HG02623 (cell line): ENCODE data around the gene PBX1.

Source experiments
- ATAC-seq: cut with Tn5 transposase; IDR thresholded peaks from one replicate; pipeline ENCODE4 v1.9.1; 2021; ENCODE audit warnings: moderate library complexity; ENCODE audit not compliant: unreplicated experiment

Gene PBX1

DNA sequence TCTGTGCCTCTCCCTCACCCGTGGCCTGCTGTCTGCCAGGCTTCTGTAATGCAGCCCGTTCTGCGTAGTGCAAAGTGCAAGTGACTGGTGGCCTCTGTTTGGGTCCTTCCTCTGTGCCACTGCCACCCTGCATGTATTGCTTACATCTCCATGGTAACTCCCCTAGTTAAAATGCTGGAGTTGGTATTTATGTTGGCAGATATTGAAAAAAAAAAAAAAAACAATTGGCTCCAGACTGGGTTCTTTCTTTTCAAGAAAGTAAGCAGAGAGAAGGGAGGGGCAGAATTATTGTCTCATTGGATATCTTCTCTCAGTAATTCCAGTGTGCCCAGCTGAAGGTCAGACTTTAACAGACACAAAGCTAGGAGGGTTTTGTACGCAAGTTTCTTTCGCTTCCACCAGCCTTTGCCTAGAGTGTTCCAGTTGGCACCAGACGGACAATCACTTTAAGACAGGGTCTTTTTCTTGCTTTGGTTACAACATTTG lies 242.3 kb downstream of the PBX1 start:
- ATAC-seq = no peak

DNA sequence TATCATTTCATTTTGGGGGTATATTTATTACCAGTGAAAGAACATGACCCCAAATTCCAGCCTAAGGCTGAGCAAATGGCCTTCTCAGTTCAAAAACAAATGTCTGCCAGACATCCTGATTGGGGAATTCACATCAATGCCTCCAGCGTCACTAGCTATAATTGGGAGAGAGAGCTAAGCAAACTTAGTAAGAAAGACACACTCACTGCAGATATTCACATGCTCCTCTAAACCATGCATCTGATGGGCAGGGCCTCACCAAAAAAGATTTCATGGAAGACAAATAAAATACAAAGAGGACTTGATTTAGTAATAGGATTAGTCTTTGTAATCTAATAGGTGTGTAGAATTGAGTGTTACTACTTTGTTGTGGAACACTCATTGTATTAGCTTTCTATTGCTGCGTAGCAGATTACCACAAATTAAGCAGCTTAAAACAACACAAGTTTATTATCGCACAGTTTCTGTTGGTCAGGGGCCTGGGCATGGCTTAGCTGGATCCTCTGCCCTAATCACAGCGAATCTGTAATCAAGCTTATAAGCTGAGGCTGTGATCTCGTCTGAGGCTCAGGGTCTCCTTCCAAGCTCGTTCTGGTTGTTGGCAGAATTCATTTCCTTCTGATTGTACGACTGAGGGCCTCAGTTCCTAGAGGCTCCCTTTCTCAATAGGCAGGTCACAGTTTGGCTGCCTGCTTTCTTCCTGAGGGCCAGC lies 243.0 kb downstream of the PBX1 start:
- ATAC-seq = no peak

DNA sequence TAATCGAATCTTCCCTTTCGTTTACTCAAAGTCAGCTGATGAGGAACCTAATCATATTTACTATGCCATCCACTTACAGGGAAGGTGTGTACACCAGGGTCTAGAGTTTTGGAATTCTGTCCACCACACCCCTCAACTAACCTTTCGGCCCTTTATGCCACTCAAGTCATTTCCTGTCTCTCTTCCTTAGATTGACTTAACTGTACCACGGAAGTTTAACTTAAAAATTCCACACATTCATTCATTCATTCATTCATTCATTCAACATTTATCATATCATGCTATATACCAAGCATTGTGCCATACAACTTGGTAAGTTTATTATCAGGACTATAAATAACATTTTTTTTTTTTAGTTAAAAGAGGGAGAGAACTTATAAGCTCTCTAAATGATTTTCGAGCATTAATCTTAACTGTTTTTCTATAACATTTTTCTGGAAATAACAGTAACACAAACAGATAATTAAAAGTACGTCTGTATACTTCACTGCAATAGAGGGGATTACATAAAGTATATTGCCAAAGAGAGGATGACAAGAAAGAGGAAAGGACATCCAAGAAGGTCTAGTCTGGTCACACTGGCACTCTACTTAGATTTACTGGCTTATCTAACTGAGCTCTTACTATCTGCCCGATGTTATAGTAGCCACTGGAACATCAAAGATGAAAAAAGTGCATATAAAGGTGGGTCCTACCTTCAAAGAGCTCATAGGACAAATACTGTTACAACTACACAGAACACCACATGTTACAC lies 243.7 kb downstream of the PBX1 start:
- no peak for ATAC-seq

GRCh38 chr1:164803366-164803765 lies 244.4 kb downstream of the PBX1 start:
- no peak for ATAC-seq

DNA sequence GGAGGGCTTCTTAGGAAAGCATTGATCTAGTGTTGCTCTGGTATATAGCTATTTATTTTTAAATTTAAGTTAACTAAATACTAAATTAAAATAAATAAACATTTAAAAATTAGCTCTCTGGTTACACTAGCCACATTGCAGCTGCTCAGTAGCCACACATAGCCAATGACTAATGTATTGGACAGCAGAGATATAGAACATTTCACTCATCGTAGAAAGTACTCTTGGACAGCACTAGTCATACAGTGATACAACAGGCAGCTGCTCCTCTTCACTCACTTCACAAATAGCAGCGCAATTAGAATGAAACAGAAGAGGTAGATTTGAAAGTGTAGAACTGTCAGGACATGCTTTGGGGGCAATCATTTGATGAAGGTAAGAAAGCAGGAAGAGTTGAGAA lies 245.4 kb downstream of the PBX1 start:
- ATAC-seq = no peak

DNA sequence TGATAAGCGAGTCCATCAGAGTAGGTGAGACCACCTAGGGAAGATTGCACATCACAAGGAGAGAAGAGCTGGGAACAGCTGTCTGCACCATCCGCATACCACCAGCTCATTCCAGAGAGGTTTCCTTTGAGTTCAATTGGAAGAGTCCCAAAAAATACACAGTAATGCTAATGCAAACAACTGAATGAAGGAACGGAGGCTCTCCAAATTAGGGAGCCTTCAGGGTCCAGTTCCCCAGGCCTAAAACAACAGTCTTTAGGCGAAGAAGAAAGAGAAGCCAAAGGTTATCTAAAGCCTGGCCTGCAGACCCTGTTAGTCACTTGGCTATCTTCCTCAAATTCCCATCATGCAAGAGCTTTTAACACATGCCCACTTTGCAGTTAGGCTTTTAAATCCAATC lies 246.4 kb downstream of the PBX1 start:
- ATAC-seq = no peak

GRCh38 chr1:164806531-164806930 lies 247.5 kb downstream of the PBX1 start:
- ATAC-seq = no peak

DNA sequence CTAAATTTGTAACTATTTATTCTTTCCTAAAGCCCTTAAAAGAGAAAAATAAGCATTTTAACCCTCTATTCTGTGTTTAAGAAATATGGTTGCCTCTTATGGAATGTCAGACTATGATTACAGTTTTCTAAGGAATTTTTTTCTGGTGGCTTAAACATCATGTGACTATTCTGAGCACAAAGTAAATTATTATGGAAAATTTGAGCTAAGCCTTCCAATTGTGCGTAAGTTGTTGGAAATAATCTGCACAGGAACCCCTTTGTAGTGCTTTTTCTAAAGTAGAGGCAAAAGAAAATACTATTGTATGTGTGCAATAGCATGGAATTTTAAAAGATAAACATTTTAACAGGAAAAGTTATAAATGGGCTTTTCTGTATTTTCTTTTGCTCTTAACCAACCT lies 254.8 kb downstream of the PBX1 start:
- ATAC-seq = no peak

DNA sequence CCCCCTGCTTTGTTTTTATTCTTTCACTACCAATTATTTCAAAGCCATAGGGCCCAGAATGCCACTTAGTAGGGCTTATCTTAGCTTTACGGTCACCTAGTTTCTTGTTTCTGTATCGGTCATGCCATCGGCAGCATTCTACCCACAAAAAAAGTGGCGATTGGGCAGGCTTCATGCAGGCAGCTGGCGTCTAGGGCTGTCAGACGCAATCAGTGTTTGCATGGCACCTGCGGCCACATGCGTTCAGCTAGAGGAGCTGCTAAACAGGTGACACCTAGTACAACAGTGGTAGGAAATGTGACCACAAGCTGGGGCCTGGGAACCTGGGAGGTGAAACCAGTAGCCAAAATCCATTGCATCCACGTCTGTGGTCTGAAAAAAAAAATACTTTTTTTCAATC lies 262.7 kb downstream of the PBX1 start:
- ATAC-seq = no peak

GRCh38 chr1:164823486-164824279 lies 264.7 kb downstream of the PBX1 start:
- no peak for ATAC-seq

DNA sequence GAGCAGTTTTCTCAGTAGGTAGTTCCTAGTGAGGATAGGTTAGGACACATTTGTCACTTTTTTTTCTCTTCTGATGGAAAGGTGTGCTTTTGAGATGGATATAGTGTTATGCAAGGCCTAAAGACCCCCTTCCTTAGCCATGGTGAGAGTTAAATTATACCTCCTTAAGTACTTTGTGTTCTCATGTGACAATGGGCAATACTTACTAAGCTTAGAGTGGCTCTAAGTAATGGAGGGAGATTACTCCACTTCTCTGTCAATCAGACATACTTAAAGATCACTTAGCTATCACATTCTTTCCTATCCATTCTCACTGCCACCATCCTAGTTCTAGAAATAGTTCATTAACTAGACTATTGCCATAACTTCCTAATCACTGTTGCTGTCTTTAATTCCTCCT lies 265.6 kb downstream of the PBX1 start:
- ATAC-seq = no peak

- ATAC-seq = no peak
Measured at GRCh38 chr1:164830628-164831027, 271.6 kb downstream of the PBX1 start.

DNA sequence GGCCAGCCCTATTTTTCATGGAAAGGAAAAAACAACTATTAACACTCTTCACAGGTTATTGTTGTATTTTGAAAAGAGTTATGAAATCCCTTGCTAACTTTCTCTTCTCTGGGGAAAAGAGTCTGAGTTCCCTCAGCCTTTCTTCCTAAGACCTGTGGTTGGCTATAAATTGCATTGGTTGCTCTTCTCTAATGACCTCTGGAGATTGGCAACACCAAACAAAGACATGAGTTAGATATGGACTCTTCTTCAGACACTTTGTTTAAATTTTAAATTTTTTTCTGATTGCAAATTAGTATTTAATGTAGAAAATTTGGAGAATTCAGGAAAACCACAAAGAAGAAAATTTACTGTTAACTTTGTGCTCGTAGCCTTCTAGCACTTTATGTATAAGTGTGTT lies 275.7 kb downstream of the PBX1 start:
- ATAC-seq = no peak

- no peak for ATAC-seq
Measured at GRCh38 chr1:164836614-164837018, 277.6 kb downstream of the PBX1 start.

DNA sequence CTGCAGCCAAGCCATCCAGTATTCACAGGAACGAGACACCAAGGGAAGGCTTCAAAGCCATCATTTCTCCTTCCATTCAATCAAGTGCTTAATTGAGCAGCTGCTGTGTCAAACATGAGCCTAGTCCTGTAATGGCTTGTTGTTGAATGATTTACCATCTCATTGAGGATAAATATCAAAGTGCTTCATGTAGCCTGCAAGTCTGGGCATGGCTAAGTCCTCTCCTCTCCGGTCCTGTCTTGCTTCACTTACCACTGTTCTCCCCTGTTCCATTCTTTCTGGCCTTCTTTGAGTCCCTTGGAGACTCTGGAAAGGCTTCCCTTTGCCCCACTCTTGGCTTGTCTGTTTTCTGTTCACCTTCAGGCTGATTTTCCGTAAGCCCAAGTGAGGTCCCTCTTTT lies 279.8 kb downstream of the PBX1 start:
- ATAC-seq = no peak

- no peak for ATAC-seq
Measured at GRCh38 chr1:164840936-164841335, 282.0 kb downstream of the PBX1 start.

DNA sequence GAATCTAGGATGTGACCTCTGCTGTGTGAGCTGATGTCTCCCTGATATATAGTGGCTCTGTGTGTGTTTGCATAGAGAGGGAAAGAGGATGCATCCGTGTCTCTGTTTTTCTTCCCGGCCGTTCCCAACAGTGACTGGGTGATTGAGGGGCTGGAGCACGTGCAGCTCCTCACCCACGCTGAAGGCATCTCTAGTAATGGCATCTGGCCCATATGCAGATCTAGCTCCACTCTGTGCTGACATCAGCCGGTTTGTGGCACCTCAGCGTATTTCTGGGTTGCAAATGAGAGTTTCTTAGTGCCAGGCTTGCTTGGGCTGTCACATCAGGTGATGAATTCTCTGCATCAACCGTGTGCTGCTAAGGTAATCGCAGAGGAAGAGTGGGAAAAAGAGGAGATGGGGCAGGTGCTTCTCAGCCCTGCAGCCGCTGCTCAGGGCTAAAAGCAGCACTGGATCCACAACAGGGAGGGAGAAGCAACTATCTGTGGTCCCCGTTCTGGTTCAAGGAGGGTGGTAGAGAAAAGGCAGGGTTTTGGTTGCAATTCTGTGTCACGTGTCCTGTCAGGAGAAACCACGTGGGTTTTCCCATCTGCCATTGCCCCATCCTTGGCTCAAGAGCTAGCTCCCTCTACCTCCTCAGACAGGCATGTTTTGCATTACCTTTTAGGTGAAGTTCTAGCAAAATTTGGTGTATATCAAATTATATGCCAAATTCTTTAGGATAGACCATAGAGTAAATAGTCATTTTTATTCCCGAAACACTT lies 282.9 kb downstream of the PBX1 start:
- ATAC-seq = no peak

GRCh38 chr1:164842870-164843269 lies 283.9 kb downstream of the PBX1 start:
- no peak for ATAC-seq

- ATAC-seq = no peak
Measured at GRCh38 chr1:164843743-164844500, 284.9 kb downstream of the PBX1 start.
